Pons (tissue), 1 donor: ENCODE results near the gene NKG7.
A peak's percentile ranks its signal among the peaks of the same experiment; 100 is the strongest.

ENCODE experiments used
- DNase-seq: peaks from one replicate; pipeline ENCODE4 v3.0.0-alpha.2; 2016; ENCODE audit warnings: low spot score

Gene NKG7

GRCh38 chr19:51359294-51359693, 13.2 kb downstream of the NKG7 start:
- DNase-seq = peak; percentile 37

- no peak for DNase-seq
These were observed 14.5 kb downstream of the NKG7 start for GRCh38 chr19:51357952-51358351.

GRCh38 chr19:51356159-51356801, 16.2 kb downstream of the NKG7 start:
- no peak for DNase-seq

- DNase-seq = peak; percentile 90
These were observed 17.7 kb downstream of the NKG7 start for GRCh38 chr19:51354742-51355148.

GRCh38 chr19:51354103-51354741, 18.2 kb downstream of the NKG7 start:
- no peak for DNase-seq

- no peak for DNase-seq
These were observed 19.6 kb downstream of the NKG7 start for GRCh38 chr19:51352783-51353360.

GRCh38 chr19:51351266-51351990, 21.0 kb downstream of the NKG7 start:
- DNase-seq = no peak

GRCh38 chr19:51347209-51347928, 25.1 kb downstream of the NKG7 start:
- DNase-seq = no peak

- DNase-seq = no peak
These were observed 25.7 kb downstream of the NKG7 start for GRCh38 chr19:51346742-51347141.

- DNase-seq = no peak
These were observed 27.3 kb downstream of the NKG7 start for GRCh38 chr19:51345076-51345620.

- DNase-seq = no peak
These were observed 29.6 kb downstream of the NKG7 start for GRCh38 chr19:51342631-51343569.

- DNase-seq = no peak
These were observed 30.4 kb downstream of the NKG7 start, which contains the start of gene VSIG10L for GRCh38 chr19:51341976-51342580. TSS of gene VSIG10L (minus strand) at chr19:51342139. CDS start at chr19:51342124, 15 bp downstream.

- DNase-seq = no peak
These were observed 31.4 kb downstream of the NKG7 start for GRCh38 chr19:51341066-51341465.

- DNase-seq = peak; percentile 90
These were observed 32.5 kb downstream of the NKG7 start for GRCh38 chr19:51339687-51340656.

GRCh38 chr19:51339313-51339686, 33.2 kb downstream of the NKG7 start:
- DNase-seq = no peak

- peak; percentile 53 for DNase-seq
These were observed 33.7 kb downstream of the NKG7 start for GRCh38 chr19:51338563-51339312.

- DNase-seq = no peak
These were observed 34.4 kb downstream of the NKG7 start for GRCh38 chr19:51337861-51338562.
